DMS153 (cell line): ENCODE data around the gene WDR91.
A peak's percentile ranks its signal among the peaks of the same experiment; 100 is the strongest.
"Not testable (repeated sequence)": the region's sequence is repeated elsewhere in the genome, so short reads cannot be mapped to it uniquely, and the experiment has no call there.

Source experiments
- DNase-seq: peaks from one replicate; lab custom pipeline; 2025; lab: John Stamatoyannopoulos, UW

WDR91 gene

DNA sequence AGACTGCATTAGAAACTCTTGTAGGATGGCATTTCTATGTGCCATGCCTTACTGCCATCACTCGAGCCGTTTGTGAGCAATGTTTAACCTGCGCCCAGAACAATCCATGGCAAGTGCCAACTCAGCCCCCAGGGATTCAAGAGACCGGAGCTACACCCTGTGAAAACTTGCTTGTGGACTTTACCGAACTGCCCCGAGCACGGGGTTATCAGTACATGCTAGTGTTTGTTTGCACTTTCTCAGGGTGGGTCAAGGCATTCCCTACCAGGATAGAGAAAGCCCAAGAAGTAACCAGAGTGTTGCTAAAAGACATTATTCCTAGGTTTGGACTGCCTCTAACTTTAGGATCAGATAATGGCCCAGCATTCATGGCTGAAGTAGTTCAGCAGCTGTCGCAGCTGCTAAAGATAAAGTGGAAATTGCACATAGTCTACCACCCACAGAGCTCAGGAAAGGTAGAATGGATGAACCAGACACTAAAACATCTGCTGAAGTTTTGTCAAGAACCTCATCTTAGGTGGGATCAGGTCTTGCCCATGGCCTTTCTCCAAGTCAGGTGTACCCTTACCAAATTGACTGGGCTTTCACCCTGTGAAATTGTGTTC is 31.9 kb downstream of the WDR91 start:
- no peak for DNase-seq

DNA sequence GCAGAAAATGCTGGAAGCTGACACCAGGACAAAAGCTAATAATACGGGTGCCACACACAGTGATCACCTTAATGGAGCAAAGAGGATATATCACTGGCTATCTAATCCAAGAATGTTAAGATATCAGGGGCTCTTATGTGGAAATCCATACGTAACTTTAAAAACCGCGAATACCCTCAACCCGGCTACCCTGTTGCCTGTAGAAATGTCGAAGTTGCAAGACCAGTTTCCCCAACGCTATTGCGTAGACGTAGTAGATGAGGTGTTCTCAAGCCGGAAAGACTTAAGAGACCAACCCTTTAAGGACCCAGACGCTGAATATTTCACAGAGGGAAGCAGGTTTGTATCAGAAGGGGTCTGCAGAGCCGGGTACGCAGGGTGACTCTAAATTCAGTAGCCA is 33.0 kb downstream of the WDR91 start:
- DNase-seq, result no peak

DNA sequence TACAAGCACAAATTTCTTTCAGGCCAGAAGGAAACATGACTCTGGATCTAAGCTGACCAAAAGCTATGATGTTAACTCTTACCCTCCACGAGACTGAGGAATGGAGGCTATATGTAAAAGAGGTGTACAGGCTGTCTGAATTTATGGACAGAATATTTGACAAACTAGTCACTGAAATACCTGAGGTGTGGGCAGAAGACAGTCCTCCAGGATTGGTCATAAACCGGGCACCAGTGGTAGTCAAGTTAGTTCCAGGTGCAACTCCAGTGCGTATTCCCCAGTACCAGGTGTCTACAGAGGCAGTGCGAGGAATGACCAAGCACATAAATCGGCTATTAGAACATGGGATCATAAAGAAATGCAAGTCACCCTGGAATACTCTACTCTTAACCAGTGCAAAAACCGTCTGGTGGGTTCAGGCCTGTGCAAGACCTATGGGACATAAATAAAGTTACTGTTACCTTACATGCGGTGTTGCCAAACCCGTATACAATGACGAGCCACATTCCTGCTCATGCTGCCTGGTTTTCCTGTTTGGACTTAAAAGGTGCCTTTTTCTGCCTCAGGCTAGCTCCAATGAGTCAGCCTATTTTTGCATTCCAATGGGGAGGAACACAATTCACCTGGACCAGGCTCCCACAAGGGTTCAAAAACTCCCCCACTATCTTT is 34.2 kb downstream of the WDR91 start:
- DNase-seq, result no peak

DNA sequence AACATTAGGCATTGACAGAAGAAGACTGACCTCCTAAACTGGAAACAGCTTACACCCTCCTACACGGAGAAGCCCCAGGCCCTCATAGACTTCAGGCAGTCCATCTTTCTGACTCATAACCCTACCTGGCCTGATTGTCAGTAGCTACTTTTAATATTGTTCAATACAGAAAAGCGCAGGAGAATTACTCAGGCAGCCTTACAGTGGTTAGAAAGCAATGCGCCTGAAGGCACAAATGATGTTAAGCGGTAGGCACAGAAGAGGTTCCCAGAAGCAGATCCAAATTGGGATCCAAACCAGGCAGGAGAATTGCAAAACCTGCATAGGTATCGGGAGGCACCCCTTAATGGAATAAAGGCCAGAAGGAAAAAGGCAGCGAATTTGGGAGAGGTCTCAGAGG is 35.4 kb downstream of the WDR91 start:
- no peak for DNase-seq

DNA sequence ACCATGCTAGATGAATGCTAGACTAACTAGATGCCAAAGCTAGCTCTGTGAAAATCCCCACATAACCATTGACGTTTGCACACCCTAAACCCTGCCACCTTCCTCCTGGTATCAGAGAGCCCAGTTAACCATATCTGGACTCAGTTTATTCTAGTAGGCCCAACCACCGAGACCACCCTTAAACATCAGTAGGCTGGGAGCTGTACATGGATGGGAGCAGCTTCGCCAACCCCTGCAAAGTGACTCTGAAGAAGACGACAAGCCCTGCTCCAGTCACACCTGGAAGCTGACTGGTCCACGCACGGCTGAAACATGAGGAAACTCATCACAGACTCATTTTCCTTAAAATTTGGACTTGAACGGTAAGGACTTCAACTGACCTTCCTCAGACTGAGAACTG is 36.4 kb downstream of the WDR91 start:
- no peak for DNase-seq

DNA sequence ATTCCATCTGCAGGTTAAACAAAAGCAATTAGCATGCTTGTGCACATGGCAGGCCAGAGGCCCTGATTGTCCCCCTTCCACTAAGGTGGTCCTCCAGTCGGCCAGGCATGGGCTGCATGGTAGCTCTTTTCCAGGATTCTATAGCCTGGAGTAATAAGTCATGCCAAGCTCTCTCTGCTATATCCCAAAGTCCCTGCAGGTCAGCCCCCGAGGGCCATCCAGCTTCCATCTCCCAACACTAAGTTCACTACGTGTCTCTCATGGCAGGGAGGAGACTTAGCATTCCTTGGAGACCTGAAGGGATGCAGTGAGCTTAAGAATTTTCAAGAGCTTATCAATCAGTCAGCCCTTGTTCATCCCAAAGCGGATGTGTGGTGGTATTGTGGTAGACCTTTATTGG is 37.4 kb downstream of the WDR91 start:
- DNase-seq, result not testable (repeated sequence)

DNA sequence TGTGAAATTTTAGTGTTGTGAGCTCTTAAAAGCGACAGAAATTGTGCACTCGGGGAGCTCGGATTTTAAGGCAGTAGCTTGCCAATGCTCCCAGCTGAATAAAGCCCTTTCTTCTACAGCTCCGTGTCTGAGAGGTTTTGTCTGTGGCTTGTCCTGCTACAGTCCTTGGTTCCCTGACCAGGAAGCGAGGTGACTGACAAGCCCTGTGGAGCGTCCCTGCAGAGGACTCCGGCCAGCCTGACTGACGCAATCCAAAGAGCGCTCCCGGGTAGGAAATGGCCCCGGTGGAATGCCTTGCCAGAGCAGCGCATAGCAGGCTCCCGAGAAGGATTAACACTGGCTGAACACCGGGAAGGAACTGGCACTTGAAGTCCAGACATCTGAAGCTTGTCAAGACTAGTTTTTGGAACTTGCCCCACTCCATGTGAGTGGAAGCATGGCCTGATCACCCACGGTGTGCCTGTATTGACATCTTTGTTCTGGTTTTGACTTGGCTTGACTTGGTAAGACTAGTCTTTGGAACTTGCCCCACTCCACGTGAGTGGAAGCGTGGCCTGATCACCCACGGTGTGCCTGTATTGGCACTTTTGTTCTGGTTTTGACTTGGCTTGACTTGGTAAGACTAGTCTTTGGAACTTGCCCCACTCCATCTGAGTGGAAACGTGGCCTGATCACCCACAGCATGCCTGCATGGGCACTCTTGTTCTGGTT is 39.6 kb downstream of the WDR91 start:
- DNase-seq, result not testable (repeated sequence)

DNA sequence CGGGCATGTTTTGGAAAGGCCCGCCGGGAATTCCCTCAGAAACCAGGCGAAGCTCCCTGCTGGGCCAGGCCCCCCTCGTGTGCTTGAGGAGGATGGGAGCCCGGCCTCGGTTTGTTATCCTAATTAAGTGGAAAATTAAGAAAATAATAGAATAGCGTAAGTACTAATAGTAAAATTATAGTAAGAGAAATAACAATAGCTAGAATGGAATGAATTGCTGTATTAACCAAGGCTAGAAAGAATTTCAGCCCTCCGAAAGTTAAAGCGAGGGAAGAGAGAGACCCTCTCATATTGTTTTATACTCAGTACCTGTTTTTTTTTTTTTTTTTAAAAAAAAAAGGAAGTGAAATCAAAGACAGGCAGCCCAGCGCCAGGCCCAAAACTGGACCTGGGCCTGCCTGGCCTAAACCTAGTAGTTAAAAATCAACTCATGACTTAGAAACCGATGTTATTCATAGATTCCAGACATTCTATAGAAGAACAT is 40.3 kb downstream of the WDR91 start:
- DNase-seq, result not testable (repeated sequence)

DNA sequence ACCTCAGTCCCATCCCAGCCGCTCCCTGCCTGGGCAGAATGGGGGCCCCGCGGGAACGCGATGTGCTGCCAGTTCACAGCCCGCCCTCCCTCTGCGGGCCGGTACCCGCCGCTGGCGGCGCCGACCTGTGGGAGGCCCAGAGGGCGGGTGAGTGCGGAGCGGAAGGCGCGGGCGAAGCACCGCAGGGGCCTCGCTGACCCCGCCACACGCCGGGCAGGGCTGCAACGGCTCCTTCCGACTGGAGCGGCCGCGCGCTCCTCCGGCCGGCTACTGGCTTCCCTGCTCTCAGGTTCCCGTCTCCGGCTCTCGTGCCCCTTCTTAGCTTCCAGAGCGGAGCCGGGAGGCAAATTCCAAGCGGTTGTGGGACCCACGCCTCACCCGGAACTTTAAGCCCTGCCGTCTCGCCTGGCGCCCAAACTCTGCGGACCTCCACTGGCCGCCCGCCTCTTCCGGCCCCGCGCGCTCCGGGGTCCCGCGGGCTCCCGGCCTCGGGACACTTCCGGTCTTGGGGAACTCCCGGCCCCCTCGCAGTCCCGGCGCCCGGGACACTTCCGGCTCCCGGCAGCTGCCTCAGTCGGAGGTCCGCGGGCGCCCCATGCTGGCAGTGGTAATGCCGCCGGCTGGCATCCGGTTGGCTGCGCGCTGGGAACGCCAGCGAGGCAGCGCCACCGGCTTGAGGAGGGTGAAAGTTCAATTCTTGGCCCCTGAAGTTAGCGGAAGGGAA is 40.9 kb downstream of the WDR91 start, which contains the start of gene CYREN:
Gene CYREN, minus strand, starts transcription at position 434 of the 724 bp plus-strand sequence. CDS start 1,785 bp downstream, outside the sequence.
- peak; percentile 91 for DNase-seq

DNA sequence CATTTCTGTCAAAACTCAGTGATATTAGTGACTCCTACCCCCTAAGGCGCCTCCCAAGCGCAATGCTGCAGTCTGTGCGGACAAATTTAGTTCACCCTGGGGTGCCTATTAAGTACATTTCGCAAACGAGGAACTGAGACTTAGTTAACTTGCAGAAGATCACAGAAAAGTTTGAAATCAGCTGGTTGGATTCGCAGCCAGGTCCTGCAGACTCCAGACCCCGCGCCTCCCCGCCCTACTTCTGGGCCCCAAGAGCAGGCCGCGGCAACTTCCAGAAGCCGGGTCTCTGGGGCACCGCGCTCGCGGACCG is 41.4 kb downstream of the WDR91 start:
- DNase-seq, result no peak

DNA sequence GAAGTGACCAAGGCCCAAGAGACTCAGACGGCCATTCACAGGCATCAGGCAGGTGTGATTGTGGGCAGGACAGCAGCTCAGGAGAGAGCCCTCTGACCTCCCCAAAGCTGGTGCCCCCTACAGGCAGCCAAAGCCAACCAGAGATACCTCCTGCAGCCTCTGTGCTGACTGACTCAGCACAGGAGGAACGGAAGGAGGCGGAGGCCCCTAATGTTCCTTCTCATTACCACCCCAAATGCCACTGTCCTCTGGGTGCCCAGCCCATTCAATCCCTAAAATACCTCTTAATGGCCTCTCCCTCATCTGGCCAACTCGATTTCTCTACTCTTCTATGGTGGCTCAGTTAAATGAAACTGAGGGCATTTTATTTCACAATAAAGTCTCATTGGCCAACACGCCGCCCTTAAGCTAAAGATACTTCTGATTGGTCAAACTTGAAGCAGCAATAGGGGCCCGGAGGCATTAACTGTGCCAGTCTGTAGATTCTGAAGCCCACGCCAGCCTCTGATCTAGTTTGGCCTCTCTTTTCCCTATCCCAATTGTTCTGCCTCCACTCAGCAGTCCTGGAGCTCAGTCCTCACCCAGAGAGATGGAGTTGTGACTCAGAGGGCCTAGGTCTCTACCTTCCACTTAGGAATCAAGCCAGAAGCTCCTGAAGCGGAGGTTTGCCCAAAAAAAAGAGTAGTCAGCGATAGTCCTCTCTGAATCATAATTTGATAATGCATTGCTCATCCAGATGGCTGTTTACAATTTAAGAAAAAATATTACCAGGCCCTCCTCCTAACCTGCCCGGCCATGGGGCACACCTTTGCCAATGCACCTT is 42.0 kb downstream of the WDR91 start:
- peak; percentile 7 for DNase-seq

DNA sequence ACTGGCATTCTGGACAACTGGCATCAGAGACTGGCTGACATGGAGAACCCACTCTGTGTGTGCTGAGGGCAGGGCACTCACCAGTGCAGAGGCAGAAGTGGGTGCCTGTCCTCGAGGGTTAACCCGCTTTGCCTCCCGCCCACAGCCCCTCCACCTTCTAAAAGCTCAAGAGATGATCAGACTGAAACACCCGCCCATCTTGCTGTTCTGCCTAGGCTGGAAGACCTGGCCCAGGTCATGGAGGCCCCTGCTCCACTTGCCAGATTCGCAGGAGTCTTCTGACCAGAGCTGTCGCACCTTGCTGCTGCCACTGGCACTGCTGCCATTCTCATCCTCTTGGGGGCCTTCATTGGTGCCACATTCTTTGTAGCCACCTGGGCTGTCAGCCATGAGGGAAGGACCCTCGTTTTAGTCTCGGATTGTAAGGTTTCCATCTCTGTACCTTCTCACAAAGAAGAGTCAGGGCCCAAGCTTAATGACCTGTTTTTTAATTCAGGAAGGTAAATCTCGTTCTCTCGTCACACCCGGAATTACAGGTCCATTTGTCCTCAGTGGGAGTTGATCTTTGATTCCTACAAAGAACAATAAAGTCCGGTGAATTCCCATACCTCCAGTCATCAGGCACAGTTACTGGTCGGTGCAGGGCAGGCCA is 42.7 kb downstream of the WDR91 start:
- no peak for DNase-seq

DNA sequence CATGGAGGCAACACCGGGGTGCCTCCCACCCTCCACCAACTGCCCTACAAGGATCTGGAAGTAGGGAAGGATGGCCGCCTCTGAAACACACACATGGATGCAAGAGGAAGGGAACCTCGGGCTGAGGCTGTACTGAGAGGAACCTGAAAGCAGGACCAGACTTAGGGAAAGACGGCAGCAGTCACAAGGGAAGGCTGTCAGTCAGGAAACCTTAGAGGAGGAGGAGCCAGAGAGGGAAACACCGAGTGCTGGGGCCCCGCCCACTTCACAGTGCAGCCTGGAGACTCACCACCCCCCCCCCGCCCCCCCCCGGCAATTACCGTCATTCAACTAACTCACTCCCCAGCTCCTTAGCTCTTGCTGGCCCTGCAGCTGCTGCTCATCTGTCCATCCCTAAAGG is 43.3 kb downstream of the WDR91 start:
- no peak for DNase-seq

DNA sequence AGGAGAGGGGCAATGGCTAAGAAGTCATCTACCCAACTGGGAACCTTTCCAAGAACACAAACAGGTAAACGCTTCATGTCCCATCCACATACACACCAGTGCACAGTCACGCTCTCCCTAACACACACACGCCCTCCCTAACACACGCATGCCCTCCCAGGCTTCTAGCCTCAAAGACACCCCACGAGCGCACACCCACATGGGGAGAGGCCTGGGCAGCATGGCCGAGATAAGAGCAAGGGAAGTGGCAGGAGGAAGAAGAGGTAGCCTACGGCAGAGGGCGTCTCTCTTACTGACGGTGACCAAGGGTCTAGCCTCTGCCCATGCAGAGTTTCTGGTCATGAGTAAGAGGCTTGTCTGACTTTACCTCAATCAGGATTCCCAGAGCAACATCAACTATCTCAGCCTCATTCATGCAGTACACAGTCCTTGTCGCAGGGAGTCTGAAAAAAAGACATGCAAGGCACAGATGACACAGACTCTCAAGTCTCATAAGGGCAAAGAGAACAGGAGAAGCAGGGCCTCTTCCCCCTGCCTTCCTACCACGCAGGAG is 43.9 kb downstream of the WDR91 start:
- no peak for DNase-seq

DNA sequence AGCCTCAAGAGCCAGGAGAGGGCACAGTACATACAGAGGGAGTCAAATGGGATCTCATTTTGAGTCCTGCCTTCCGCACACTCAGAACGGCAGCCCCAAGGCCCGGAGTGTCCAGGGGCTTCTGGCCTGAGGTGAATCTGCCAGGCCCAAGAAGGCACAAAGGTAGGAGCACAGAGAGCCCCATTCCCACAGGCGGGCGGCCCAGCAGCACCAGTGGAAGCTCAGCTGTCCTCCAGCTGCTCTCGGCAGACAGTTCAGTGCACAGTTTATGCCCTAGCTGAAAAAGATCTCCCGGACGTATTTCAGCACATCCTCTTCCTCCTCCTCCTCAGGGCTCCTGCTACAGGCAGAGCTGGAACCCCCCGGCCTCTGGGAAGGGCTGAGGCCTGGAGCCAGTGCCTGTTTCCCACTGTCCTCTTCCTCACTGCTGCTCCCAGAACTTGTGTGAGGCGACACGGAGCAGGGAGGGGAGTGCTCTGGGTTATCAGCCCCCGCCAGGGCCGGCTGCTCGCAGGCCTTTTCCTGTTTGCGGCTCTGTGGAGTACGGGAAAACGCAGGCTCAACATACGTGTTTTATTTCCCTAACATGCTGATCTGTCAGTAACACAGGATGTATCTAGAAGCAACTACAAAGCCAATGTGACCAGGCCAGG is 44.9 kb downstream of the WDR91 start:
- no peak for DNase-seq

DNA sequence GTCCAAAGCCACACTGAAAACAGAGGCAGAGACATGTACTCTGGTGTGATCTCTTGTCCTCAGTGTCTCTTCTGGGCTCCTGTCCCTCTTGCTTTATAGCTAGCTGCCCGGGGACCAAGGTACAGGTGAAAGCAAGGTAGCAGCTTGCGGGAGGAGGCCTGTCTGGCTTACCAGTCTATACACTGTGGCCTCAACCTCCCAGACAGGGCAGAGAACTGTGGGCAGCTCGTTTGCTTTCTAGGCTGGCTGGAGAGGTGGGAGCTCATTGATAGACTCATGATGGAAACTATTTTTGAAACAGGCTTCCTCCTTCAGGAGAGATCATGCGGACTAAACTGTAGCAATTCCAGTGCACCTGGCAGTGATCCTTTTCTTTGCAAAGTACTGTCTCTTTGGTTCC is 45.5 kb downstream of the WDR91 start:
- DNase-seq, result no peak

DNA sequence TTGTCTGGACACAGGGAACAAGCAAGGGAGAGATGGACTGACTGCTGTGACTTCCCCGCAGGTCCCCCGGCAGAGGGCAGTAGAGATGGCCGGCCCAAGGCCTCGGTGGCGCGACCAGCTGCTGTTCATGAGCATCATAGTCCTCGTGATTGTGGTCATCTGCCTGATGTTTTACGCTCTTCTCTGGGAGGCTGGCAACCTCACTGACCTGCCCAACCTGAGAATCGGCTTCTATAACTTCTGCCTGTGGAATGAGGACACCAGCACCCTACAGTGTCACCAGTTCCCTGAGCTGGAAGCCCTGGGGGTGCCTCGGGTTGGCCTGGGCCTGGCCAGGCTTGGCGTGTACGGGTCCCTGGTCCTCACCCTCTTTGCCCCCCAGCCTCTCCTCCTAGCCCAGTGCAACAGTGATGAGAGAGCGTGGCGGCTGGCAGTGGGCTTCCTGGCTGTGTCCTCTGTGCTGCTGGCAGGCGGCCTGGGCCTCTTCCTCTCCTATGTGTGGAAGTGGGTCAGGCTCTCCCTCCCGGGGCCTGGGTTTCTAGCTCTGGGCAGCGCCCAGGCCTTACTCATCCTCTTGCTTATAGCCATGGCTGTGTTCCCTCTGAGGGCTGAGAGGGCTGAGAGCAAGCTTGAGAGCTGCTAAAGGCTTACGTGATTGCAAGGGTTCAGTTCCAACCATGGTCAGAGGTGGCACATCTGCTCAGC is 46.8 kb downstream of the WDR91 start:
- DNase-seq, result no peak

DNA sequence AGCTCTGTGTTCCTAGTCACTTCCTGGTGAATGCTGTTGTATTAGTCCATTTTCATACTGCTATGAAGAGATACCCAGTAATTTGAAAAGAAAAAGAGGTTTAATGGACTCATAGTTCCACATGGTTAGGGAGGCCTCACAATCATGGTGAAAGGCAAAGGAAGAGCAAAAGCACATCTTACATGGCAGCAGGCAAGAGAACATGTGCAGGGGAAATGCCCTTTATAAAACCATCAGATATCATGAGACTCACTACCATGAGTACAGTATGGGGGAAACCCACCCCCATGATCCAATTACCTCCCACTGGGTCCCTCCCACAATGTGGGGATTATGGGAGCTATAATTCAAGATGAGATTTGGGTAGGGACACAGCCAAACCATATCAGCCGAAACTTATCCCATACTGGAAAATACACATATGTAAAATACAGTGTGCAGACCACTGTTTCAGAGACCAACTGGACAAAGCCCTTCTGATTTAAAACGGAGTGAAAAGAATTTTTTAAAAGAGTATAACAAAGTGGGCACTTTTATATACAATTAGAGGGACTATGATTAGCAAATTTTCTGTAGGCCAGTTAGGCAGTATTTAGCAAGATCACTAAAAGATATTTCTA is 48.8 kb downstream of the WDR91 start:
- DNase-seq, result no peak

DNA sequence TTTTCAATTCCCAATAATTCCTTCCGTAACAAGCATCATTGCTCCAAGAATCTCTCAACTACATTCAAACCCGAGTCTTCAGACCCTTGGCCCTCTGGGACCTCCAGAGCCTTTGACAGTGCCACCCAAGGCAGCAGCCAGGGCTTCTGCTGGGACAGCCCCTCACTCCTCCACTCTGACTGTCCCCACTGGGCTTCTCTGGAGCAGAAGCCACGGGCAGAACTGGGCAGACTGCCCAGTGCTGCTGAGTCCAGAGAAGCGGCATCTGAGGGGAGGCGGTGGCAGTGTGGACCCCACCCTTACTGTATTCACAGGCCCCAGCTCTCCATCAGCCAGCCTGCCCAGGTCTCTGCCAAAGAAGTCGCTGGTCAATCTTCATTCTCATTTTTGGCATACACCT is 49.7 kb downstream of the WDR91 start:
- DNase-seq, result no peak
